ELR (cell line): Measurements from ENCODE around the gene MCFD2.
A peak's percentile ranks its signal among the peaks of the same experiment; 100 is the strongest.

Experiments used
- DNase-seq: peaks from one replicate; pipeline ENCODE4 v3.0.0-alpha.2; 2015; ENCODE audit warnings: low read depth

Gene MCFD2

DNA sequence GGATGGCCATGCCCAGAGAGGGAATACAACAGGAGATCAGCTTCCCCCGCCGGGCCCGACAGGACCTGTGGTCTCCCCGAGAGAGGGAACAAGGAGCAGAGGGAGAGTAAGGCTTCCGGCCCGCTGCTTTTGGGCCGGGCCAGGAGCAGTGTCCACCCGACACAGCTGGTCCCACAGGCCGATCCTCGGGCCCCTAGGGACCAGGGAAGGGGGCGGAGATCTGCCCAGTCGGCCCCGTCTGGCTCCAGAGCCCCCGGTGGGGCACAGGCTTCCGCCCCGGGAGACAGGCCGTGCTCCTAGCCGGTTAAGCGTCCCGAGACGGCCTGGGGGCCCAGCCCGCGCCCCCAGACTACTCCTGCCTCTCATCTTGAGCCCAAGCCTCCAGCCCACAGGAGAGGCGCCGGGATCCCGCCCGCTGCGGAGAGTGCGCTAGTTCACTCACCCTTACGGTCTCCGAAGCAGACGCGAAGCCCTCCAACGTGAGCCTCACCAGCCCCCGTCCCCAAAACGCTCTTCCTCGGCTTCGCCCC lies at the start of gene MCFD2:
Gene MCFD2 (minus strand): TSS at position 526 of the 530 bp plus-strand sequence. CDS start 6,635 bp downstream, outside the sequence.
- peak; percentile 52 for DNase-seq

DNA sequence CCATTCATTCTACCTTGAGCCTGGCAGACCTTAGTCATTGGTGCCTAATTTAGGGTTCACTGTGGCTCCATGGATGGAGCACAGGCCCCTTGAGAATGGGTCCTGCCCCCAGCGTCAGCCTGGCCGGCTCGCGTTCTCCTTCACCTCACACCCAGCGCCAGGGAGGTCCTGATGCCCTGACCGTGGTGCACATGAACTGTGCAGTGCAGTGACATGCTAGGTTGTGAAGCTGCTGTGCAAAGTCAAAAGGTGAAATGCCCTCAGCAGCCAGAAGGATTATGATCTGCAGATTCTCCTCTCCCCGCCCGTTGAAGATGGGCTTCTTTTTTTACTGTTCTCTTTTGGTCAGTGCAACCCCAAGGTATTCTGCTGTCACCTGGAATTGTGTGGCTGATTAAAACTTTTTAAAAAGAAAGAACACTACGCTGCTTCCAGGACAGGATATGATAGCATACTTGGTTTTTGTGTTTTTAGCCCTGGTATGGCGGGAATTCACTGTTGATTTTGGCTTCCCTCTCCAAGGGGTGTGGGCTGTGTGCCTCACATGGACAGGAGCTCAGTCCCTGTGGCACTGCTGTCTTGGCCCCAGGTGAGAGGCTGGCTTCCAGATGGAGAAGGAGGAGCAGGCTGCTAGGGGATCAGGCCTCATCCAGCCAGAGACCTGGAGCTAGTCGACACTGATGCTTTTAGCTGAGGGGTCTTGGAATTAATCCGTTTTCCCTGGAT lies 49.4 kb upstream of the MCFD2 start:
- no peak for DNase-seq

DNA sequence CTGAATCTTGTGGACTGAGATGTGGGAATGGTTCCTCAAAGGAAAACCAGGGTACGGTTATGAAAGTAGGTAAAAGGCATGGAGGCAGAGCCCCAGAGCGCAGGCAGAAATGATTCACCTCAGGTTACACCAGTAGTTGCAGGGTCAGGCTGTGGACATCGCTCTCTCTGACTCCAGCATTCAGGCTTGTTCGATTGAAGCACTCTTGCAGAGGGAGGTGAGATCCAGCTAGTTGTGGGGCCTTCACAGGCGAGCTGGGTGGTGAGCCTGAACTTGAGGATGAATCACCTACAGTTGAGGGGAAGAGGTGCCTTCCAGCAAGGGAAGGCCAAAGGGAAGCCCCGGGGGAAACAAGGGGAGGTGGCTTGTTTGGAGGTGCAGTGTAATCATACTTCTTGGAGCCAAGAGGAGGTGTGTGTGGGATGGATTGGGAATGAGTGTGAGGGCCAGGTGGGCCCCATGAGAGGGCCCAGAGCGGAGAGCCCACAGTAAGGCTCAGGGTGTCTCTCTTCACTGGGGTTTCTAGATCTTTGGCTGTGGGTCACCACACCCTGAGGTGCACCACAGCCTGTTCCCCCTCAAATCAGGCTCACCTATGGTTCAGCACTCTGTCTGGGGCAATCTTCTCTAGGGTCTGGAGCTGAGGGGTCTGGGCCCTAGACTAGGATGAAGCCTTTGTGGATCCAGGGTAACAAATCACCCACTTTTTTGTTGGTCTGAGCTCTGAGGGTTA lies 48.5 kb upstream of the MCFD2 start:
- peak; percentile 80 for DNase-seq

DNA sequence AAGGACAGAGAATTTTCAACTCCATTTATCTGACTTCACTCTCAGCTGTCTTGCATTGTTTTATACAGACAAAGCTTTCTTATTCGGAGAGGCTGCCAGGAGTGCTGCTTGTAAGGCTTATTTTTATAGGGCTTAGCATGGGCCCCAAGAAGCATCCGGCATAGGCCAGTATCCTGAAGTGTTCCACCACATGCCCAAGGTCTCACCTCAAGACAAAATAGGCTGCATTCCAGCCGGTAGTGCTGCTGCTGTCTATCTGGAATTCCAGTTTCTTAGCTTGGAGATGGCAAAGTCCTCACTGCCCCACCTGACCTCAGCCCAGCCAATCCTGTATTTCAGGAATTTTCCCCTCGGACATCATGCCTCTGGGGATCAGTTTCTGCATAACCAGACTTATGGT lies 47.6 kb upstream of the MCFD2 start:
- no peak for DNase-seq

DNA sequence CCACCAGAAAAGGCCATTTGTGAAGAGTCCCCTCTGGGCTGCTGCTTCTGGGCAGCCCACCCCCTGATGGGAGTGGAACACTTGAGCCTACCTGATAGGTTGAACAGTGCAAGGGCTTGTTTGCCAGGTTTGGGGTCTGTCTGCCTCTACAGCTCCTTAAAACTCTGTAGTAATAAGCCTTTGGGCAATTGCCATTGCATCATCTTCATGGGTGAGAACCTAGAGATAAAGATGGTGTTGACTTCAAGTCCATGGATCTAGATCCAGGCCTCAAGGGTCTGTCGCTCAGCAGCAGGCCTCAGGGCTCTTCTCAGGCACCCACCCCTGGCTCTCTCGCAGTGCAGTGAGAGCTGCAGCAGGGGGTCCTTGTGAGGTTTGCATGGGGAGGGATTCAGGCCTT lies 47.1 kb upstream of the MCFD2 start:
- DNase-seq: no peak

DNA sequence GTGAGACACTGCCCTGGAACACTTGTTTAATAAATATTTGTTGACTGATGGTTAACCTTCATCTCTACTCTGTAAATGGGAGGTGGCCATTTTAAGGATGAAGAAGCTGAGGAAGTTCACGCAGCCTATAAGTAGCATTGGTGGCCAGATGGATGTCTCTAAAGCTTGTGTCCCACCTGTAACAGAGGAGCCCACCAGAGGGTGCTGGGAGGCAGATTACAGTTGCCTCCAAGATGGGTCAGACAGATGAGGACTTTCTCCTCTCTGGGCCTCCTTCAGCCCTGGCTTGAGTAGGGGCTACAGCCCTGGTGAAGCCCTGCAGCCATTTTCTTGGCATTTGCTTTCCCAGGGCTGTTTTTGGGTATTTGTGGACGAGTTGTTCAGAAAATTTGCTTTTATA lies 45.0 kb upstream of the MCFD2 start:
- no peak for DNase-seq

DNA sequence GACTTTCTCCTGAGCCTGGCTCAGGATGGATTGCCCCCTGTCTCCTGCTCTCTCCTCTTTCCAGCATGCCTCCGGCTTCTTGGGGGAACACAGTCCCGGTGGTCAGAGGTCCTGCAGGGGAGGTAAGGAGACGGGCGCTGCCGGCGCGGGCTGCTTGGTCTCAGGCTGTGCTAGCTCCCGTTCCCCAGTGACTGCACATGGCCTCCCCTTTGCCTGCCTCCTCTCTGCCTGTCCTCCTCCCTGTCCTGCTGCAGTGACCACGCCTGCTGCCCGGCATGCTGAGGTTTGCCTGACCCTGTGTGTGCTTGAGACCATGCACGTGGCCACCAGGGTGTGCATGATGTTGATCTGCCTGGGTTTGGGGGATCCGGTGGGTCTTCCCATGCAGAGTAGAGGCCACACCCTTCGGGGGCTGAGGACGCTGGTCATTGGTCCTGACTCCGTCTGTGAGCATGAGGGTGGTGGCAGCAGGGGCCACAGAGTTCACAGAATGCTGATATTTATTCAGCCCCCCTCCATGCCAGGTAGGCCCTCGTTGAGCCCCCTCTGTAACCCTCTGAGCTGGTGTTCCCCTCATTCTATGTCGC lies 42.9 kb upstream of the MCFD2 start:
- no peak for DNase-seq

DNA sequence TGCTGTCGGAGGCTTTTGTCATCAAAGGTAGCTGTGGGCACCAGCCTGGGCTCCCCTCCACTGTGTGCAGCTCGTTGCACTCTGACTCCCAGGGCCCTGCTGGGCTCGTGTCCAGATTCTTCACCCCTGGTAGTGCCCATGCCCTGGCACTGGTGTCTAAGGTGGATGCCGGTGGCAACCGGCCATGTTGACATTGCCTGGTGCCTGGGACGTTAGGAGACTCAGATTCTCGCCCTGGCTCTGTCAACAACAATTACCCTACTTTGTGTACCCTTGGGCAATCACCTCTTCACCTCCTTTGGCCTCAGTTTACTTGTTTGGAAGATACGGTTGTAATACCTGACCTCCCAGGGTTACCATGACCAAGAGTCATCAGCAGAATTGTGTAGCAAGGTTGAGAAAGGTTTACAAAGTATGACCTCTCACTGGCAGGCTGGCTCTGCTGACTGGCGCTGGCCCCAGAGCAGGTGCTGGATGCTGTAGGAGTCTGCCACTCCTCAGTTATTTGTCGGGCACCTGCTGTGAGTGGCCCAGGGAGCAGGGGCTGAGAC lies 41.5 kb upstream of the MCFD2 start:
- DNase-seq: no peak

DNA sequence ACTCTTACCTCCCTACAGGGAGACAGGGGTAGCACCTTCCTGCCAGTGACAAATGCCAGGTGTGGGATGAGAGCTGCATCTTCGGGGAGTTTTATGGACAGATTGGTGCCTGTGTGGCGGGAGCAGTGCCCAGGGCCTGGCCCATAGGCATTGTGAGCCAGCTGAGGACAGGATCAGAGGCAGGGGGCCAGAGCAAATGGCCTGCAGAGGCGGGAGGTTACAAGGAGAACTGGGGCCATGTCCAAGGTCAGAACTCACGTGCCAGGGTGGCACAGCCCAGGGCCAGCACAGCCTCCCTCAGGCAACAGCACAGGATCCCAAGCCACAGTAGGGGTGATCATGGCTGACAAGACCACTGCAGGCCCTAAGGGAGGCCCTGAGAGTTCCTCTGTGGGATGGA lies 40.2 kb upstream of the MCFD2 start:
- no peak for DNase-seq

DNA sequence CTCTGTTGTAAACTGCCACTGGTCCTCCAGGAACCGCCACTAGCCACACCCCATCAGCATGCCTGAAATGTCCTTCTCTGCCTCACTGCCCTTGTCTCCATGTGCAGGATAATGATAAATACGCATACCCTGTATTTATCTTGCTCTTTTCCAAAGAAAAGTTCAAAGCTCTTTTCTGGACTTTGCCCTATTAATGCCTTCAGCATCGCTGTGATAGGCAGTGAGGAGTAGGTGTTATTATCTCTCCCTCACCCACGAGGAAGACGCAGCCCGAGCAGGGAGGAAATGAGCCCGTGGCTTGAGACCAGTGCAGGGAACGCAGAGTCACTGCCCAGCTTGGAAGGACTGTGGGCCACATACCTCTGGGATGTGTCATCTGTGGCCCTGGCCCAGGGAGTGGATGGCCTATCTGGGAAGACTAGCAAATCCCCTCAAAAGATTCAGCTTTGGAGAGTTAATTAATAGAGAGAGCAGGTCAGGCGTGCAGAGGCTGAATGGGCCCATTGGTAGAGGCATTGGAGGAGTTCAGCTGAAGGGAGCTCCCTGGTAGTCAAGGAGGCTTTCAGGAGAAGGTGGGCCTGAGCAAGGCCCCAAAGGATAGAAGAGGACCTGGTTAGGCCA lies 39.5 kb upstream of the MCFD2 start:
- DNase-seq: peak; percentile 96

DNA sequence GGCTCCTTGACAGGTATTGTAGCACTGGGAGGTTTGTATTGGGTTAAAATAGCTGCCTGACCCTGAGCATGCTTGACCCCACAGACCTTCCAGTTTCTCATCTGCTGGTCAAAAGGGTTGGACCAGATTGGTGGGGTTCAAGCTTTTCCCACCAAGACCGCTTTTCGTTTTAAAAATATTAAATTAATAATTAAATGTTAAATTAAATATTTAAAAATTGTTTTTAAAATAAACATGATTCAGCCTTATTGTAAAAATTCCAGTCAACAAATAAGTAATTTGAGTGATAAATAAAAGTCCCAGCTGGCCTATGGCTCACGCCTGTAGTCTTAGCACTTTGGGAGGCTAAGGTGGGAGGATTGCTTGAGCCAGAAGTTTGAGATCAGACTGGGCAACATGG lies 36.6 kb upstream of the MCFD2 start:
- DNase-seq: no peak

DNA sequence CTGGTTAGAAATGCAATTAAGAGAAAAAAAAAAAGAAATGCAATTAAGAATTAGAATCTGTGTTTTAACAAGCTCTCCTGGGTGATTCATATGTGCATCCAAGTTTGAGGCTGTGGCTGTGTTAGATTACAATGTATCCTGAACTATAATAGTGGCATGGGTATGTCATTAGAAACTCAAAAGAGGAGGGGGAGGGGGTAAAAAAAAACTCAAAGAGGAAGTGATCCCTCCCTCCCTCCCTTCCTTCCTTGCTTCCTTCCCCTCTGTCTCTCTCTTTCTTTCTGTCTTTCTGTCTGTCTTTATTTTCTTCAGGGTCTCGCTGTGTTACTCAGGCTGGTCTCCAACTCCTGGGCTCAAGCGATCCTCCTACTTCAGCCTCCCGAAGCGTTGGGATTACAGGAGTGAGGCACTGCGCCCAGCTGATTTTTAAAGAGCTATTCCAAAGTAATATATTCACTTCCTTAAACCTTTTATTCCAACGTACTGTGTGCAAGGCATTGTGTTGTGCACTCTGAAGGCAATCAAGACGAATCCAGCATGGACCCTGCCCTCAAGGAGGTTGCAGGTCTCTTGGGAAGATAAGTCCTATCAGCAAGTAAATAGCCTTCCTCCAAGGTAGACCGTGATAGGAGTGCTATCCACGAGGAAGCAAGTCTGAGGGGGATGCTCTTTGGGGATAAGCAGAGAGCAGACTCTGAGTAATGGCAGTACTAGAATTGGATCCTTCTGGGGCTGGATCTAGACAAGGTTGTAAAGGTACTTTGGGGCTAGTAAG lies 35.9 kb upstream of the MCFD2 start:
- DNase-seq: no peak

DNA sequence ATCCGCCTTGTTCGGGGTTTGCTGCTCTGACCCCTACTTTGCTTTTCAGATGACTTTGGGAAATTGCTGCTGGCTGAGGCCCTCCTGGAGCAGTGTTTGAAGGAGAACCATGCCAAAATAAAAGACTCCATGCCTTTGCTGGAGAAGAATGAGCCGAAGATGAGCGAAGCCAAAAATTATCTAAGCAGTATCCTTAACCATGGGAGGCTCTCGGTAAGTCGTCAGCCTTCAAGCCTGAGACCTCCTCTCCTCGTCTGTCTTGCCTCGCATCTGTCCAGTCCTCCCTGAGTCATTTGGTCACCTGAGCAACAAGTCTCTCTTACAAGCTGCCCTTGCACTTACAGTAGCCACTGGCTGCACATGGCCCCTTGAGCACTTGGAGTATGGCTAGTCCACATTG lies 34.7 kb upstream of the MCFD2 start:
- no peak for DNase-seq

DNA sequence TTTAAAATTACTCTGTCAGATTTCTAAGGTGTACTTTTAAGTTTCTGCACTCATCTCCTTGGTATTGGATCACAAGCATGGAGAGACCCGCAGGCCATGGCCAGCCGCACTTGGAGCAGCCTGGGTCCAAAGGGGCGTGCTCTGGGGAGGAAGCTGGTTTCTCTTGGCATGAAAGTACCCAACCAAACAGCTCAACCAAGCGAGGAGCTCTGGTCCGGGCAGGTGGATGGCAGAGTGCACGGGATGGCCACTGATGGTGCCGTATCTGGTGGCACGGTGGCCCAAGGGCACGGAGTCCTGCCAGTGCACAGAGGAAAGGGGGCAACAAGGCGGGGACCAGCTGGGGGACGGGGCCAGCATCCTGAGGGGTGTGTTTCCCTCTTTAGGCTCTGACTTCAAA lies 32.2 kb upstream of the MCFD2 start:
- DNase-seq: no peak

DNA sequence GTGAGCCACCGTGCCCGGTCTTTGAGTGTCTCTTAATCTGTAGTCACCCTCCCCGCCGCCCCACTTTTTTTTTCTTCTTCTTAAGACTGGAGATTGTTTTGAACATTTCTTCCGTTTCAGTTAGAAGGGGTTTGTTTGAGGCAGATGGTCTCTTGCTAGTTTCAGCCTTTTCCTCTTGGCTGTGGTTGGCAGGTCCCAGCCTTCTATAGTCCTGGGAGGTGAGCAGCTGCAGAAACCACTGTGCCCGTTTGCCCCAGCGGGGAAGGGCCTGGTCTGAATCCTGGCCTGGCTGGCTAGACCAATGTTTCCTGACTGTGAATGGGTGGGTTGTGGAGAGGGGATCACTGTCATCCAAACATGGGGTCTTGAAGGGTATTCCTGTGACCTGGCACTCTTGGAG lies 30.1 kb upstream of the MCFD2 start:
- DNase-seq: no peak

DNA sequence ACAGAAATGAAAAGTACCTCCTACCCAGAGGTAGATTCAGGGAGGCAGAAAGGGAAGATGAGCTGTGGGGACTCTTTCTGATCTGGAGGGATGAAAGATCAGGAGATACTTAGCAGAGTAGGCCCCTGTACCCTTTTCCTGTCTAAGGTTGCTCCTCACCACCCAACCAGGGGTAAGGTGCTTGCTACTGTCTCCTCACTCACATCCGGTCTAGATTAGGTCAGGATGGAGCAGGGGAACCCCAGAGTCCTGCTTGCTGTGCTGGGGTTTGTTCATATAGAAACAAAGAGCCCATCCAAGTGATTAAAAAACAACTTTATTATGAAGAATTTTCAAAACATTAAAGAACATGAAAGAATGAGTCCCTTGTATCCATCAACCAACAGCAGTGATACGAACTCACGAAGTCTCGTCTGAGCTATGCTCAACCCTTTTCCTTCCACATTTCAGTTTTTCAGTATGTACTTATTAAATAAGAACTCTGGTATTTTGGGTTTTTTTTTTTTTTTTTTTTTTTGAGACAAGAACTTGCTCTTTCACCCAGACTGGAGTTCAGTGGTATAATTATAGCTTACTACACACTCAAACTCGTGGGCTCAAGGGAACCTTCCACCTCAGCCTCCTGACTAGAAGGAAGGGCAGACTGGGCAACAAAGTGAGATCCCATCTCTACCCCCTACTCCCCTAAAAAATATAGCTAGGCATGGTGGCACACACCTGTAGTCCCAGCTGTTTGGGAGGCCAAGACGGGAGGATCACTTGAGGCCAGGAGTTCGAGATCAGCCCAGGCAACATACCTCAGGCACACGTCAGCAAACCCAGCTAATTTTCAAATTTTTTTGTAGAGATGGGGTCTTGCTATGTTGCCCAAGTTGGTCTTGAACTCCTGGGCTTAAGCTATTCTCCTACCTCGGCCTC lies 28.5 kb upstream of the MCFD2 start:
- no peak for DNase-seq

DNA sequence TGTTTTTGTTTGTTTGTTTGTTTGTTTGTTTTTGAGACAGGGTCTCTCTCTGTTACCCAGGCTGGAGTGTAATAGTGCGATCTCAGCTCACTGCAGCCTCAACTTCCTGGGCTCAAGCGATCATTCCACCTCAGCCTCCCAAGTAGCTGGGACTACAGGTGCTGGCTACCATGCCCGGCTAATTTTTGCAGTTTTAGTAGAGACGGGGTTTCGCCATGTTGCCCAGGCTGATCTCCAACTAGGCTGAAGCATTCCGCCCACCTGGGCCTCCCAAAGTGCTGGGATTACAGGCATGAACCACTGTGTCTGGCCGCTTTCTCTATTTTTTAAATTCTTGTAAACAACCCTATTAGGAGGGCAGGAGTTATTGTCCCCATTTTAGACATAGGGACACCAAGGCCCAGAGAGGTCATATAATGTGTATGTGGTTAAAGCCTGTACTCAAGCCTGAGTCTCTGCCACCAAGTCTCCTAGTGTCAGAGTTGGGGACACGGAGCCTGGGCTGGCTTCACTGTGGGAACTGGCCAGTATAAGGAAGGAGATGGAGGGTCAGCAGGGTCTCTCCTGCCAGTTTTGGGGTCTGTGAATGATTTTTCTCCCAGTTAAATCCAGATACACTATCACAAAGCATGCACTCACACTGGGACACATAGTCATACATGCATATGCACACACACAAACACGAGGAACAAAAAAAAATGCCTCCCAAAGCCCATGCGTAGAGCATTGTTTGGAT lies 27.5 kb upstream of the MCFD2 start:
- no peak for DNase-seq

DNA sequence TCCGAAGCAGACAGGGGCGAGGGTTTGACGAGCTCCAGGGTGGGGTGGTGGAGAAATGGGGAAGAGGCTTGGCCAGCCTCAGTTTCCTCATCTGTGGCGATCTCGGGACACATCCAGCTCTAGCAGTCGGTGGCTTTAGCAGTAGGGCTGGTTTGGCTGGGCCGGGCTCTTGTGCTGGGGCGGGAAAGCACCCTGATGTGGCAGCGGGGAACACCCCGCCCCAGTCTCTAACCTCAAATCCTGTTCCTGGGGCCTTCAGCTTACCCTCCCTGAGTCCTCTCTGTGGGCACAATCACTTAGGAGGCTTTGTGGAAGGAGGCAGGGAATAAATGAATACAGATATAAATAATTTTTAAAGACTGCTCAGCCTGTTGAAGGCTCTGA lies 26.5 kb upstream of the MCFD2 start:
- peak; percentile 52 for DNase-seq

DNA sequence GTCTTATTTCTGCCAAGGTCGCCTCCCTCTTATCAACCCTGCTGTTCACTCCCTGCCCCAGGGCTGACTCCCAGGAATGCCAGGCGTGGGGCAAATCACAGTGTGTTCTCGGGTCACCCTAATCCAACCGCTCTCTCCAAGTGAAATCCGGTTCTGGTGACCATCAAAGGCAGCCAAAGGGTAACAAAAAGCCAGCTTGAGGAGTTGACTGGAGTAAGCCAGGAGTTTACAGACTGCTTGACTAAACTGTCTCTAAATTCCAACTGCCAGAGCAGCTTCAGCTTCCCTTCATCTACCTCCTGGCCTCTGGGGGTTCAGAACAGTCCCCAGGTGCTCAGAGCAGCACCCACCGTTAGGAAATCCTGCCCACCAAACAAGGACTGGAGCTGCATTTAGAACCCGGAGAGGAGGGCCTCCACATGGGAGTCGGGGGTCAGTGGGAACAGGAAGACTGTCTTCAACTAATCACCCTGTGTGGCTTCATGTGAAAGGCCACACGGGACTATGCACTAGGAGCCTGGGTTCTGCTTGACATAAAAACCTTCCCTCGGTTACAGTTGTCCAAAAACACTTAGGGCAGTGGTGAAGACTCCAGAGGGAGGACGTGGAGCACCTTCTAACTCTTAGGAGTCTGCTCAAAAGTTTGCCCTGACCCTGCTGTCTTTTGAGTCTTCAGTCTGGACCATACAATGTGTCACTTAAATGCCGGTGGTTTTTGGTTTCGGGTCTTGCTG lies 24.2 kb upstream of the MCFD2 start:
- no peak for DNase-seq
